Trophoblast cell (in vitro differentiated cells and primary cell): ENCODE results near the gene MTA3.
"Not testable (repeated sequence)": the region's sequence is repeated elsewhere in the genome, so short reads cannot be mapped to it uniquely, and the experiment has no call there.

Source experiments
- DNase-seq, 2 donors: peaks; one replicate each; pipeline ENCODE4 v3.0.0-alpha.2; 2016
- H2AFZ ChIP-seq: 2 replicates; pipeline ENCODE4 v1.6.1; 2013; ENCODE audit warnings: low read length, moderate library complexity, mild to moderate bottlenecking; ENCODE audit not compliant: insufficient read depth, poor library complexity
- H2AK5ac ChIP-seq: 2 replicates; pipeline ENCODE4 v1.6.1; 2013; ENCODE audit warnings: mild to moderate bottlenecking, low read length
- H2BK120ac ChIP-seq: 2 replicates; pipeline ENCODE4 v1.6.1; 2013; ENCODE audit warnings: low read length, mild to moderate bottlenecking, moderate library complexity; ENCODE audit not compliant: insufficient read depth, poor library complexity
- H2BK12ac ChIP-seq: 2 replicates; pipeline ENCODE4 v1.6.1; 2013; ENCODE audit warnings: mild to moderate bottlenecking, low read length, moderate library complexity
- H2BK5ac ChIP-seq: 2 replicates; pipeline ENCODE4 v1.6.1; 2013; ENCODE audit warnings: low read length, low read depth, moderate library complexity, mild to moderate bottlenecking; ENCODE audit not compliant: poor library complexity
- H3K14ac ChIP-seq: 2 replicates; pipeline ENCODE4 v1.6.1; 2013; ENCODE audit warnings: mild to moderate bottlenecking, low read length
- H3K18ac ChIP-seq: 2 replicates; pipeline ENCODE4 v1.6.1; 2013; ENCODE audit warnings: mild to moderate bottlenecking, low read length
- H3K23ac ChIP-seq: 2 replicates; pipeline ENCODE4 v1.6.1; 2013; ENCODE audit warnings: low read length
- H3K27ac ChIP-seq: 2 replicates; pipeline ENCODE4 v1.5.1; 2013; ENCODE audit warnings: low read depth, mild to moderate bottlenecking, inconsistent platforms, low read length, moderate library complexity
- H3K27me3 ChIP-seq: 2 replicates; pipeline ENCODE4 v1.6.1; 2013; ENCODE audit warnings: inconsistent platforms, mild to moderate bottlenecking, low read length, moderate library complexity; ENCODE audit not compliant: insufficient read depth
- H3K36me3 ChIP-seq, 2 experiments: 1 replicate in 1 of 2; 2 replicates in 1 of 2; pipeline ENCODE4 v1.6.1; 2013; ENCODE audit warnings: low read length in 2 of 2, mild to moderate bottlenecking in 2 of 2, moderate library complexity in 1 of 2; ENCODE audit not compliant: insufficient read depth in 2 of 2, control insufficient read depth in 1 of 2
- H3K4ac ChIP-seq: 2 replicates; pipeline ENCODE4 v1.6.1; 2013; ENCODE audit warnings: low read depth, mild to moderate bottlenecking, low read length, moderate library complexity
- H3K4me1 ChIP-seq, 2 experiments: 1 replicate in 1 of 2; 2 replicates in 1 of 2; pipeline ENCODE4 v1.6.1; 2013; ENCODE audit warnings: low read length in 2 of 2, mild to moderate bottlenecking in 2 of 2, moderate library complexity in 1 of 2; ENCODE audit not compliant: insufficient read depth in 2 of 2, control insufficient read depth in 1 of 2
- H3K4me2 ChIP-seq: 2 replicates; pipeline ENCODE4 v1.6.1; 2013; ENCODE audit warnings: inconsistent platforms, mild to moderate bottlenecking, low read length, moderate library complexity
- H3K4me3 ChIP-seq: 2 replicates; pipeline ENCODE4 v1.5.1; 2013; ENCODE audit warnings: mild to moderate bottlenecking, low read depth, low read length, inconsistent platforms
- H3K79me1 ChIP-seq: one replicate; pipeline ENCODE4 v1.6.1; 2013; ENCODE audit warnings: low read length
- H3K79me2 ChIP-seq: 2 replicates; pipeline ENCODE4 v1.6.1; 2013; ENCODE audit warnings: low read length, mild to moderate bottlenecking; ENCODE audit not compliant: control insufficient read depth, insufficient read depth, poor library complexity
- H3K9ac ChIP-seq: 2 replicates; pipeline ENCODE4 v1.6.1; 2013; ENCODE audit warnings: mild to moderate bottlenecking, low read length
- H3K9me3 ChIP-seq: 2 replicates; pipeline ENCODE4 v1.6.1; 2013; ENCODE audit warnings: low read depth, mild to moderate bottlenecking, control low read depth, inconsistent platforms, low read length; ENCODE audit not compliant: insufficient read depth
- H4K12ac ChIP-seq: 2 replicates; pipeline ENCODE4 v1.6.1; 2013; ENCODE audit warnings: low read depth, mild to moderate bottlenecking, low read length, moderate library complexity
- H4K8ac ChIP-seq: 2 replicates; pipeline ENCODE4 v1.6.1; 2013; ENCODE audit warnings: low read depth, mild to moderate bottlenecking, low read length, moderate library complexity
- H4K91ac ChIP-seq: one replicate; pipeline ENCODE4 v1.6.1; 2013; ENCODE audit warnings: low read depth, mild to moderate bottlenecking, low read length, moderate library complexity
- WGBS: extraction: QIAGEN DNeasy Blood & Tissue Kit; methylation state at CpG from one replicate; pipeline ENCODE4 v1.1.7; 2013; ENCODE audit warnings: missing lambda C conversion rate; ENCODE audit not compliant: insufficient read length, insufficient coverage; ENCODE audit errors: extremely low coverage; 5-methylcytosine and 5-hydroxymethylcytosine counted together

The MTA3 gene

GRCh38 chr2:42560133-42560532 is 8.3 kb upstream of the MTA3 start:
- H3K4ac ChIP-seq, H3K79me1 ChIP-seq, H3K4me2 ChIP-seq, H3K9me3 ChIP-seq, H3K27me3 ChIP-seq, H3K27ac ChIP-seq, H4K12ac ChIP-seq, H2AFZ ChIP-seq, H4K8ac ChIP-seq, H3K79me2 ChIP-seq, H3K18ac ChIP-seq, H2BK120ac ChIP-seq, DNase-seq, H3K36me3 ChIP-seq, H3K9ac ChIP-seq, H4K91ac ChIP-seq, H2BK5ac ChIP-seq, H2BK12ac ChIP-seq, H3K14ac ChIP-seq, H3K23ac ChIP-seq, H3K4me3 ChIP-seq, H2AK5ac ChIP-seq: not testable (repeated sequence)
- no CpG with 5 or more reads among the region's 13 CpGs for WGBS
- H3K4me1 ChIP-seq, result peaks cover 15 to 19% of the 10 kb centered on the region in 2 experiments

- no CpG with 5 or more reads among the region's 1 CpG for WGBS
- no peak for DNase-seq
- Histone ChIP-seq H3K4me1 (peaks cover 15 to 19% of the 10 kb centered on the region in 2 experiments), H3K18ac (no peak overlapping the region), H2BK5ac (no peak overlapping the region), H4K91ac (no peak overlapping the region), H3K27me3 (no peaks in the 10 kb centered on the region), H3K4ac (no peak overlapping the region), H2AK5ac (no peak overlapping the region), H3K9me3 (no peaks in the 10 kb centered on the region), H3K79me2 (no peaks in the 10 kb centered on the region), H2AFZ (no peak overlapping the region), H3K79me1 (peaks cover 3% of the 10 kb centered on the region), H3K4me3 (no peak overlapping the region), H4K8ac (no peak overlapping the region), H3K4me2 (no peak overlapping the region), H4K12ac (no peak overlapping the region), H3K36me3 (no peaks in the 10 kb centered on the region), H3K9ac (no peak overlapping the region), H3K14ac (no peak overlapping the region), H2BK12ac (no peak overlapping the region), H3K23ac (no peak overlapping the region), H2BK120ac (no peak overlapping the region), H3K27ac (no peak overlapping the region)
These were observed 7.5 kb upstream of the MTA3 start for GRCh38 chr2:42560899-42561298.

GRCh38 chr2:42562474-42563144 is 5.8 kb upstream of the MTA3 start:
- no peak overlapping the region for H4K91ac ChIP-seq
- peak; percentile 89 to 93 for DNase-seq

GRCh38 chr2:42566025-42566424 is 2.4 kb upstream of the MTA3 start:
- Histone ChIP-seq H3K14ac (no peak overlapping the region), H4K8ac (no peak overlapping the region), H3K23ac (no peak overlapping the region), H3K4ac (no peak overlapping the region), H4K91ac (no peak overlapping the region), H3K4me2 (no peak overlapping the region), H2BK120ac (no peak overlapping the region), H3K27me3 (no peaks in the 10 kb centered on the region), H3K18ac (no peak overlapping the region), H3K9ac (no peak overlapping the region), H3K79me2 (peaks cover 7% of the 10 kb centered on the region), H3K27ac (no peak overlapping the region), H2AFZ (no peak overlapping the region), H3K9me3 (no peaks in the 10 kb centered on the region), H3K4me1 (peaks cover 13 to 14% of the 10 kb centered on the region in 2 experiments), H2AK5ac (no peak overlapping the region), H3K36me3 (no peaks in the 10 kb centered on the region), H3K79me1 (peaks cover 10% of the 10 kb centered on the region), H4K12ac (no peak overlapping the region), H3K4me3 (no peak overlapping the region), H2BK12ac (no peak overlapping the region), H2BK5ac (no peak overlapping the region)
- no peak for DNase-seq
- no CpG with 5 or more reads among the region's 3 CpGs for WGBS

More at GRCh38 chr2:42562474-42563144, 5.8 kb upstream of the MTA3 start:
- H3K79me2 ChIP-seq, result no peaks in the 10 kb centered on the region
- H3K4me3 ChIP-seq, result no peak overlapping the region
- H3K4ac ChIP-seq, result no peak overlapping the region
- H2AK5ac ChIP-seq, result no peak overlapping the region
- no peak overlapping the region for H3K14ac ChIP-seq
- H3K4me2 ChIP-seq, result no peak overlapping the region
- peaks cover 12 to 14% of the 10 kb centered on the region in 2 experiments for H3K4me1 ChIP-seq
- H3K27me3 ChIP-seq, result no peaks in the 10 kb centered on the region
- peak overlapping the region; percentile 3 for H3K27ac ChIP-seq
- H3K18ac ChIP-seq, result no peak overlapping the region
- no peak overlapping the region for H2BK12ac ChIP-seq
- H3K23ac ChIP-seq, result no peak overlapping the region
- no peak overlapping the region for H2BK5ac ChIP-seq
- no peak overlapping the region for H3K9ac ChIP-seq
- H2AFZ ChIP-seq, result no peak overlapping the region
- H3K36me3 ChIP-seq, result no peaks in the 10 kb centered on the region
- no peak overlapping the region for H4K8ac ChIP-seq
- no peaks in the 10 kb centered on the region for H3K9me3 ChIP-seq
- peaks cover 3% of the 10 kb centered on the region for H3K79me1 ChIP-seq
- no peak overlapping the region for H2BK120ac ChIP-seq
- WGBS, result no CpG with 5 or more reads among the region's 4 CpGs
- no peak overlapping the region for H4K12ac ChIP-seq
